ENCODE data around the gene SPP2. TPM values are rescaled to one million over a fixed set of nuclear protein-coding genes. Genes with fewer than 3 reads are reported as not detected.

SPP2 gene
- total and polyA plus RNA-seq, 3 donors from 2014 or later = not detected

DNA sequence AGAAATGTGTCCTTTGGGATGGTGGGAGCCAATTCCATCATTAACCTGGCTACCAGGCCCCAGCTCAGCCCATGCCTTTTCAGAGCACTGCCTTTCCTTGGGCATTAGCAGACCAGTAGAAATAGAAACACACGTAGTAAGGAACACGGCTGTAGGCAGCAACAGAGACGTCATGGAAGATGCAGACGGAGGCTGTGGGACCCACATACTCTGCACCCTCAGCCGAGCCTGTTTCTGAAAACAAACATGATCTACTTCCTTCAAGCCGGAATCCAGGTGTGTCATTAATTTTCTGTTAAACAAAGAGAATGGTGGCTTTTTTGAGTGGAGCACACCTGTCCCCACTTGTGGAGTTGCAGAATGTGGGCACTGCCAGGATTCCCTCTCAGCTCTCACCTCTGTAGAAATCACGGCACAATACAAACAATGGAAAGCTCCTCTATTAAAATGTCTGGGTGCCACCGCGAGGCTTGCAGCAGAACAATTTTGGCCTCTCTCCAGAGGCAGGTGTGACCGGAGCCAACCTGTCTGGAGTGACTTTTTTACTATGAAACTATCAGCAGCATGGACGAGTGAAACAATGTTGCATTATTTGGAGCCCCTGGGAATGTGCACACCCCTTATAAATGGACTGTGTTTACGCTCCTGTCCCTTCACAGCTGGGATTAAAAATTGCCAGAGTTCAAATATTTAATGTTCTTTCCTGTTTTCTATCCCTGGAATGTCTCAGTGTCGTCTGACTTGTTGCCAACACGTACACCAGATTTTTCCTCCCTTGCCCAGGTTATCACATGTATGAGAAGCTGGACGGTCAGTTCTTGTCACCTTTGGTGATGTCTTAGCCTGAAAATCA is 31.7 kb downstream of the SPP2 start:
- no peak for DNase-seq
- TF ChIP-seq POLR2A (IDR thresholded peaks at IDR 0.05) = no peak
- TF ChIP-seq, protein P1, sequence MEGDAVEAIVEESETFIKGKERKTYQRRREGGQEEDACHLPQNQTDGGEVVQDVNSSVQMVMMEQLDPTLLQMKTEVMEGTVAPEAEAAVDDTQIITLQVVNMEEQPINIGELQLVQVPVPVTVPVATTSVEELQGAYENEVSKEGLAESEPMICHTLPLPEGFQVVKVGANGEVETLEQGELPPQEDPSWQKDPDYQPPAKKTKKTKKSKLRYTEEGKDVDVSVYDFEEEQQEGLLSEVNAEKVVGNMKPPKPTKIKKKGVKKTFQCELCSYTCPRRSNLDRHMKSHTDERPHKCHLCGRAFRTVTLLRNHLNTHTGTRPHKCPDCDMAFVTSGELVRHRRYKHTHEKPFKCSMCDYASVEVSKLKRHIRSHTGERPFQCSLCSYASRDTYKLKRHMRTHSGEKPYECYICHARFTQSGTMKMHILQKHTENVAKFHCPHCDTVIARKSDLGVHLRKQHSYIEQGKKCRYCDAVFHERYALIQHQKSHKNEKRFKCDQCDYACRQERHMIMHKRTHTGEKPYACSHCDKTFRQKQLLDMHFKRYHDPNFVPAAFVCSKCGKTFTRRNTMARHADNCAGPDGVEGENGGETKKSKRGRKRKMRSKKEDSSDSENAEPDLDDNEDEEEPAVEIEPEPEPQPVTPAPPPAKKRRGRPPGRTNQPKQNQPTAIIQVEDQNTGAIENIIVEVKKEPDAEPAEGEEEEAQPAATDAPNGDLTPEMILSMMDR (IDR thresholded peaks at IDR 0.05) = no peak

DNA sequence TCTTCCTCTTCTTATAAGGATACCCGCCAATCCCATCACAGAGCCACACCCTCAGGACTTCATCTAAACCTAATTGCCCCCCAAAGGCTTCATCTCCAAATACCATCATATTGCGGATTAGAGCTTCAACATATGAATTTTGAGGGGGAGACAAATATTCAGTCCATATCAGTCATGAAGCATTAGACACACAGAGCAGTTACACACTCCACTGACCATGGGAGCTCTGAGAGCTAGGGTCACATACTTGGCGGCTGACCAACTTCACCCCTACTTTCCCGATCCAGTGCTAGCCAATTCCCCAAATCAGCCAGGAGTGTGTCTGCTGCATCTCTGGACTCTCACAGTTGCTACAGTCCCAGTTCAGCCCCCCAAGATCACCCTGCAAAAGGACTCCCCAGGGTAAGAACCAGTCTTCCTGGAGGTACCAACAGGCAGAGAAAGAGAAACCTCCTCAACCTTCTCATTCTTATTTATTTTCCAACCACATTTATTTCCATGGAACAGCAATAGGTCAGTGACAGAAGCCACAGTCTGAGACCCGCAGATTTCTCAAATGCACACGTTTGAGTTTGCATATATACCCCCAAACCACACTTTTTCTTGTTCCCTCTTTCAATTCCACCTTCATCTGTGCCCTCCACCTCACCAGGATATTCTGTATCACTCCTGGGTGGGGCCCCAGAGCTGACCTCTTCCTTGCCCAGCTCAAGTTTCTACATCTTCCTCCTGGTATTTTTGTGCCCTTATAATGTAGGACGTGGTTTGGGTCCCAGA is 33.3 kb downstream of the SPP2 start:
- TF ChIP-seq, protein P1 (IDR thresholded peaks at IDR 0.05) = no peak
- no peak for TF ChIP-seq POLR2A (IDR thresholded peaks at IDR 0.05)
- no peak for DNase-seq
- Histone ChIP-seq H3K27ac (no peak overlapping the region), H3K4me3 (no peak overlapping the region), H3K4me1 (no peaks in the 10 kb centered on the region), H3K36me3 (ENCODE audit: low read depth, missing control alignments) (no peaks in the 10 kb centered on the region), H3K27me3 (no peaks in the 10 kb centered on the region), H3K9me3 (no peaks in the 10 kb centered on the region)
- 81 to 87% methylated on average over 7 of the region's 7 CpGs for WGBS, 2 donors
- intact Hi-C loops (cut with DNase I; ENCODE audit: low total_unique reads) = no loop called here

More for the DNA sequence above, 31.7 kb downstream of the SPP2 start:
- Histone ChIP-seq H3K4me3 (no peak overlapping the region), H3K4me1 (no peaks in the 10 kb centered on the region), H3K27me3 (no peaks in the 10 kb centered on the region), H3K9me3 (no peaks in the 10 kb centered on the region), H3K27ac (no peak overlapping the region), H3K36me3 (ENCODE audit: low read depth, missing control alignments) (no peaks in the 10 kb centered on the region)
- intact Hi-C loops (cut with DNase I; ENCODE audit: low total_unique reads) = no loop called here
- 56 to 57% methylated on average over 15 of the region's 15 CpGs for WGBS, 2 donors

DNA sequence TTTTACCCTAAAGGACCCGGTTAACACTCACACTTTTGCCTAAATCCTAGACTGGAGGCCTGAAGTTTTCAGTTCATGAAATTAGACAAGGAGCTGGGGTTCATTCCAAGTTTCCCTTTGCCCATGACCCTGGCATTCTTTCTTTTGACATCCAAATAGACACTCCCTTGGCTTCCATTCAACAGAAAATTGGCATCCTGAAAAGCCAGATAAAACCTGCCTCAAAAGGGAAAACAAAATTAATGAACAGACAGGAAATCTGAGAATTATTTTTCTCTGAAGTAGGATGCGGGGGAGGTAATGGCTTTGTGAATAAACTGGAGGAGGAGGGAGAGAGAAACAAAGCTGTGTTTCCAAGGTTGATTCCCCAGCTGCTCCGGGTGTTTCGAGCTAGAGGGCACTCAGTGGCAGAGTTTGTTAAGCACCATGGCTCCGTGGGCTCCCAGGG is 41.0 kb downstream of the SPP2 start:
- no peak for TF ChIP-seq POLR2A (IDR thresholded peaks at IDR 0.05)
- TF ChIP-seq, protein P1 (IDR thresholded peaks at IDR 0.05) = no peak
- Histone ChIP-seq H3K36me3 (ENCODE audit: low read depth, missing control alignments) (no peaks in the 10 kb centered on the region), H3K4me1 (peaks cover 11% of the 10 kb centered on the region), H3K4me3 (no peak overlapping the region), H3K9me3 (no peaks in the 10 kb centered on the region), H3K27me3 (no peaks in the 10 kb centered on the region), H3K27ac (no peak overlapping the region)
- 25 to 29% methylated on average over 5 of the region's 5 CpGs for WGBS, 2 donors
- intact Hi-C loops (cut with DNase I; ENCODE audit: low total_unique reads) = no loop called here
- peak; percentile 39 for DNase-seq

DNA sequence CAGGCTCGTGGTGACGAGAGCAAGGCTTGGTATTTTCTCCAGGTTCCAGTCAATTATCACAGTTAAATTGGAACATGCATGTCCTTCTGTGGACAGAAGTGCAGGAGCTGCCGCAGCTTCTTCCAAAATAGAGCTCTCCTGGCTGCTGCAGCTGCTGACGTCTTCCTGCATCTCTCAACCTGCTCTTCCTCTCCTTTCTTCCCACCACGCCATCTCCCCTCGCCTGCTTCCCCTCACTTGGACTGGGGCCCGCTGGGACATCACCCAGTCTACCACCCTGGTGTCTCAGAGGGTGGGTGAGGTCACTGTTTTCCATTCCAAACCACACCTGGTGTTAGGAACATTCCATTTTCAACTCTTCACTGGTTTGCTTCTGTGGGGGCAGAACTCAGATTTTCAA is 41.4 kb downstream of the SPP2 start:
- Histone ChIP-seq H3K27me3 (no peaks in the 10 kb centered on the region), H3K27ac (no peak overlapping the region), H3K4me3 (no peak overlapping the region), H3K36me3 (ENCODE audit: low read depth, missing control alignments) (no peaks in the 10 kb centered on the region), H3K9me3 (no peaks in the 10 kb centered on the region), H3K4me1 (peaks cover 11% of the 10 kb centered on the region)
- DNase-seq = no peak
- intact Hi-C loops (cut with DNase I; ENCODE audit: low total_unique reads) = no loop called here
- no peak for TF ChIP-seq POLR2A (IDR thresholded peaks at IDR 0.05)
- TF ChIP-seq, protein P1 (IDR thresholded peaks at IDR 0.05) = no peak
- 25 to 37% methylated on average over 7 of the region's 7 CpGs for WGBS, 2 donors
